HG03135 (cell line): Measurements from ENCODE around the gene ADGRB2.

Experiments used
- ATAC-seq: cut with Tn5 transposase; IDR thresholded peaks from one replicate; pipeline ENCODE4 v1.9.1; 2021; ENCODE audit warnings: mild to moderate bottlenecking, moderate library complexity; ENCODE audit not compliant: unreplicated experiment

Gene ADGRB2

GRCh38 chr1:31685795-31686194, 78.3 kb downstream of the ADGRB2 start:
- no peak for ATAC-seq

GRCh38 chr1:31683997-31684396, 80.1 kb downstream of the ADGRB2 start:
- ATAC-seq, result no peak

- ATAC-seq, result no peak
Observed at GRCh38 chr1:31681415-31681814, 82.7 kb downstream of the ADGRB2 start.

- no peak for ATAC-seq
Observed at GRCh38 chr1:31679676-31680230, 84.4 kb downstream of the ADGRB2 start.

GRCh38 chr1:31679091-31679490, 85.0 kb downstream of the ADGRB2 start:
- no peak for ATAC-seq

GRCh38 chr1:31678681-31679080, 85.5 kb downstream of the ADGRB2 start:
- ATAC-seq, result no peak

GRCh38 chr1:31677949-31678348, 86.2 kb downstream of the ADGRB2 start:
- no peak for ATAC-seq

GRCh38 chr1:31677401-31677800, 86.7 kb downstream of the ADGRB2 start:
- no peak for ATAC-seq
